HEK293 (cell line): Measurements from ENCODE around the gene NR2F1-AS1.

Experiments used
- CTCF ChIA-PET: fragments of 350-600 bp; formaldehyde crosslinking; extraction: SDS; loops from one replicate; lab custom pipeline; 2021; ENCODE audit warnings: antibody characterized with exemption; lab: Yijun Ruan, JAX
- POLR2A ChIA-PET: fragments of 300-600 bp; formaldehyde crosslinking; extraction: SDS; loops from one replicate; lab custom pipeline; 2020; ENCODE audit warnings: antibody characterized with exemption, inconsistent platforms; lab: Yijun Ruan, JAX
- H3K27ac ChIP-seq: fragments of 200-500 bp; sonication (Bioruptor generic); 2 replicates; pipeline ENCODE4 v1.5.1; 2014; ENCODE audit warnings: low read depth, low read length, control low read depth, inconsistent platforms; ENCODE audit errors: extremely low read depth
- H3K36me3 ChIP-seq, 2 experiments: fragments of 200-500 bp in 1 of 2; sonication (Bioruptor generic) in 1 of 2; 1 replicate in 1 of 2; 2 replicates in 1 of 2; pipeline ENCODE4 v1.5.1; 2014 to 2017; ENCODE audit warnings: inconsistent platforms in 2 of 2, low read length in 2 of 2; ENCODE audit not compliant: control insufficient read depth in 2 of 2, insufficient read depth in 1 of 2
- H3K4me1 ChIP-seq: fragments of 200-500 bp; sonication (Bioruptor generic); 2 replicates; pipeline ENCODE4 v1.5.1; 2014; ENCODE audit warnings: mild to moderate bottlenecking, low read length, inconsistent platforms; ENCODE audit not compliant: control insufficient read depth, insufficient read depth
- H3K4me3 ChIP-seq: 2 replicates; pipeline ENCODE4 v1.5.1; 2011; ENCODE audit warnings: low read depth, mild to moderate bottlenecking, control low read depth, low read length, moderate library complexity
- H3K9me3 ChIP-seq: fragments of 200-500 bp; sonication (Bioruptor generic); 2 replicates; pipeline ENCODE4 v1.5.1; 2014; ENCODE audit warnings: low read depth, low read length, inconsistent platforms; ENCODE audit not compliant: control insufficient read depth, insufficient read depth
- GLI4 ChIP-seq: fragments of 450-650 bp; formaldehyde crosslinking; IDR thresholded peaks from 2 replicates; pipeline ENCODE4 v1.5.1; 2016; ENCODE audit warnings: missing biosample characterization, missing genetic modification characterization
- PBX3 ChIP-seq: sonication (generic); formaldehyde crosslinking; IDR thresholded peaks from 2 replicates; pipeline ENCODE4 v1.8.1; 2022; ENCODE audit warnings: mild to moderate bottlenecking, moderate library complexity, missing genetic modification reagents
- PRDM6 ChIP-seq: fragments of 450-650 bp; formaldehyde crosslinking; IDR thresholded peaks from 2 replicates; pipeline ENCODE4 v1.5.1; 2017; ENCODE audit warnings: missing biosample characterization, missing genetic modification characterization
- SETDB1 ChIP-seq: IDR thresholded peaks from one replicate; pipeline ENCODE4 v1.6.1; 2017; ENCODE audit warnings: mild to moderate bottlenecking, low read length, moderate library complexity, mixed read lengths; ENCODE audit not compliant: insufficient read length
- SP7 ChIP-seq: fragments of 450-650 bp; formaldehyde crosslinking; IDR thresholded peaks from 2 replicates; pipeline ENCODE4 v1.5.1; 2016; ENCODE audit warnings: missing biosample characterization, missing genetic modification characterization
- WT1 ChIP-seq: fragments of 450-650 bp; formaldehyde crosslinking; IDR thresholded peaks from 2 replicates; pipeline ENCODE4 v1.5.1; 2016; ENCODE audit warnings: missing biosample characterization, missing genetic modification characterization
- ZFP41 ChIP-seq: fragments of 450-650 bp; formaldehyde crosslinking; IDR thresholded peaks from 2 replicates; pipeline ENCODE4 v1.5.1; 2016; ENCODE audit warnings: missing biosample characterization, missing genetic modification characterization, borderline replicate concordance
- ZNF10 ChIP-seq: fragments of 450-650 bp; formaldehyde crosslinking; IDR thresholded peaks from 2 replicates; pipeline ENCODE4 v1.5.1; 2017; ENCODE audit warnings: missing biosample characterization, missing genetic modification characterization
- ZNF140 ChIP-seq: fragments of 450-650 bp; formaldehyde crosslinking; IDR thresholded peaks from 2 replicates; pipeline ENCODE4 v1.5.1; 2016; ENCODE audit warnings: missing biosample characterization, missing genetic modification characterization
- ZNF211 ChIP-seq: fragments of 450-650 bp; formaldehyde crosslinking; IDR thresholded peaks from 2 replicates; pipeline ENCODE4 v1.5.1; 2016; ENCODE audit warnings: low read depth, missing biosample characterization, missing genetic modification characterization
- ZNF391 ChIP-seq: fragments of 450-650 bp; formaldehyde crosslinking; IDR thresholded peaks from 2 replicates; pipeline ENCODE4 v1.5.1; 2016; ENCODE audit warnings: low read depth, missing biosample characterization, missing genetic modification characterization, borderline replicate concordance
- ZNF473 ChIP-seq: fragments of 450-650 bp; formaldehyde crosslinking; IDR thresholded peaks from 2 replicates; pipeline ENCODE4 v1.5.1; 2017; ENCODE audit warnings: missing biosample characterization, missing genetic modification characterization
- ZNF518A ChIP-seq: fragments of 450-650 bp; formaldehyde crosslinking; conservative IDR thresholded peaks from 2 replicates; pipeline ENCODE4 v1.5.1; 2016; ENCODE audit warnings: low read depth, missing biosample characterization, missing genetic modification characterization
- ZNF530 ChIP-seq: fragments of 450-650 bp; formaldehyde crosslinking; IDR thresholded peaks from 2 replicates; pipeline ENCODE4 v1.5.1; 2016; ENCODE audit warnings: low read depth, missing biosample characterization, missing genetic modification characterization
- ZNF610 ChIP-seq: fragments of 450-650 bp; formaldehyde crosslinking; IDR thresholded peaks from 2 replicates; pipeline ENCODE4 v1.5.1; 2016; ENCODE audit warnings: missing biosample characterization, missing genetic modification characterization, borderline replicate concordance
- ZNF677 ChIP-seq: fragments of 450-650 bp; IDR thresholded peaks from 2 replicates; pipeline ENCODE4 v1.5.0; 2018; ENCODE audit warnings: missing biosample characterization, mild to moderate bottlenecking, missing genetic modification characterization, moderate library complexity
- ZNF792 ChIP-seq: fragments of 450-650 bp; formaldehyde crosslinking; IDR thresholded peaks from 2 replicates; pipeline ENCODE4 v1.5.1; 2016; ENCODE audit warnings: missing biosample characterization, missing genetic modification characterization
- ZSCAN18 ChIP-seq: fragments of 450-650 bp; formaldehyde crosslinking; IDR thresholded peaks from 2 replicates; pipeline ENCODE4 v1.5.1; 2016; ENCODE audit warnings: missing biosample characterization, missing genetic modification characterization

The NR2F1-AS1 gene

GRCh38 chr5:93519740-93520139 lies 61.3 kb downstream of the NR2F1-AS1 start (continued):
- no peak for TF ChIP-seq SETDB1
- no peak for TF ChIP-seq ZNF518A (tag by site-specific recombination)

GRCh38 chr5:93517828-93518227 lies 63.2 kb downstream of the NR2F1-AS1 start:
- no peak overlapping the region for H3K27ac ChIP-seq
- CTCF ChIA-PET = no interaction called here
- POLR2A ChIA-PET = no interaction called here
- H3K9me3 ChIP-seq = no peaks in the 10 kb centered on the region
- no peak overlapping the region for H3K4me3 ChIP-seq
- no peaks in the 10 kb centered on the region for H3K36me3 ChIP-seq
- TF ChIP-seq ZNF140 (tag by site-specific recombination) (no peak), ZNF473 (tag by site-specific recombination) (no peak), ZNF677 (no peak), WT1 (tag by site-specific recombination) (no peak), PBX3 (CRISPR knock-in tag) (no peak), ZSCAN18 (tag by site-specific recombination) (no peak), ZFP41 (no peak), ZNF211 (tag by site-specific recombination) (no peak), ZNF610 (no peak), GLI4 (tag by site-specific recombination) (no peak), ZNF530 (no peak), ZNF792 (tag by site-specific recombination) (no peak), ZNF391 (tag by site-specific recombination) (no peak), SP7 (tag by site-specific recombination) (no peak), ZNF10 (tag by site-specific recombination) (no peak), PRDM6 (tag by site-specific recombination) (no peak)
- H3K4me1 ChIP-seq = no peaks in the 10 kb centered on the region
